Limb (tissue), 2 donors: ENCODE results near the gene UTS2.

Experiments used
- DNase-seq, 2 donors: peaks; one replicate each; pipeline ENCODE4 v3.0.0-alpha.2; 2016; ENCODE audit errors: extremely low spot score in 2 of 2

The UTS2 gene

DNA sequence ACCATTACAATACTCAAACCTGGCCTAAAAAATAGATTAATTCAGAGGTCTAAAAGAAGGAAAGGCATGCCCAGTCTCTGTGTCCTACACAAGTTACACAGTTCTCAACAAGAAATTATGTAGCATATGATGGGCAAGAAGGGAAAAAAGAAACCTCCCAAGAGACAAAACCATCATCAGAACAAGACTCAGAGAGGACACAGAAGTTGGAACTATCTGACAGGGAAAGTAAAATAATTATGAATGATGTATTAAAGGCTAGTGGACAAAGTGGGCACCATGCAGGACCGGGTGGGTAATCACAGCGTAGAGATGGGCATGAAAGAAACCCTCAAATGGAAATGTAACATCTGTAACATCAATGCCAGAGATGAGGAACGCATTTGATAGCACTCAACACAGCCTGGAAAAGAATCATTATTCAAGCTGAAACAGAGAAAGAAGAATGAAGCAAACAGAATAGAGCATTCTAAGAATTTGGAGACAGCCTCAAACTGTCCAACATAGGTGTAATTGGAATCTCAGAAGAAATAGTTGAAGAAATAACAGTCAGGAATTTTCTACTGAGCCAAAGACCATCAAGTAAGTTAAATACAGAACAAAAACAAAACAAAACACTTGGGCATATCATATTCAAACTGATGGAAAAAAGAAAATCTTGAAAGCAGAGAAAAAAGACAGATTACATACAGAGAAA lies 39.0 kb downstream of the UTS2 start:
- no peak for DNase-seq

DNA sequence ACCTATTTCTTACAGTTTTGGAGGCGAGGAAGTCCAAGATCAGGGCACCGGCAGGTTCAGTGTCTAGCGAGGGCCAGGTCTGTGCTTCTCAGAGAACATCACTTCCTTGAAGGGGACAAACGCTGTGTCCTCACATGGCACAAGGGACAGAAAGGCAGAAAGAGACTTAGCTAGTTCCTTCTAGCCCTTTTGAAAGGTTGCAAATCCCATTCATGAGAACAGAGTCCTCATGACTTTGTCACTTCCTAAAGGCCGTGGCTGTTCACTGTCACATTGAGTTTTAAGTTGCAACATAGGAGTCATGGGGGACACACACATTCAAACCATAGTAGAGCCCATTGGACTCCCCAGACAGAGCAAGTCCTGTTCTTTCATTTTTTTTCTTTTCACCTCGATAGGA lies 41.4 kb downstream of the UTS2 start:
- no peak for DNase-seq

DNA sequence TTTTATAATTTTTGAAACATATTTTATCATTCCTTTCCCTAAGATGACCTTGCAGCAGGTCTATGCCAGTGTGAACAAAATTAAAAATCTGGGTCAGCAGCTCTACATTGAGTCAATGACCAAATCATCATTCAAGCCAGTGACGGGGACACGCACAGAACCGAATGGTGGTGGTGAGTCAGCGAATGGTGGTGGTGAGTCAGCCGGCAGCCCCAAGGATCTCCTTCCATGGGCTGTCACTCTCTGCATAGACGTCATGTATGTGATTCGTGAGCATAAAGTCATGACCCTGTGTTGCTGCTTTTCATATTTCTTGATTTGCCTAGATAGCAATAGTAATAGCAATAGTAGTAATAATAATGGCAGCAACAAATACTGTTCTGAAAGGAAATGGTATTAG lies 42.5 kb downstream of the UTS2 start:
- no peak for DNase-seq

DNA sequence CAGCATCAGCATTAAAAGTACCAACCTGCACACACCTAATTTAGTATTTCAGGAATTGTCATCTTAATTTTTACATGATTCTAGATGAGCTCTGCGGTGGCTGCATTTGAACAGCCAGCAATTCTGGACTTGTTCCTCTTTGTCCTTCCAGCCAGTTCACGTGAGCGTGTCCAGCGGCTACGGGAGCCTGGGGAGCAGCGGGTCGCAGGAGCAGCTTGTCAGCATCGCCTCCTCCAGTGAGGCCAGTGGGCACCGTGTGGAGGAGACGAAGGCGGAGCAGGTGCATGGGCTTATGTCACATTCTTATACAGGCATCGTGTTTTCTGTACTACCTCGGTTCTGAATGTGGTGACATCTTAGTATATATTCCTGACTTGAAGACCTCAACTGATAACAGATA lies 43.1 kb downstream of the UTS2 start:
- DNase-seq = no peak

DNA sequence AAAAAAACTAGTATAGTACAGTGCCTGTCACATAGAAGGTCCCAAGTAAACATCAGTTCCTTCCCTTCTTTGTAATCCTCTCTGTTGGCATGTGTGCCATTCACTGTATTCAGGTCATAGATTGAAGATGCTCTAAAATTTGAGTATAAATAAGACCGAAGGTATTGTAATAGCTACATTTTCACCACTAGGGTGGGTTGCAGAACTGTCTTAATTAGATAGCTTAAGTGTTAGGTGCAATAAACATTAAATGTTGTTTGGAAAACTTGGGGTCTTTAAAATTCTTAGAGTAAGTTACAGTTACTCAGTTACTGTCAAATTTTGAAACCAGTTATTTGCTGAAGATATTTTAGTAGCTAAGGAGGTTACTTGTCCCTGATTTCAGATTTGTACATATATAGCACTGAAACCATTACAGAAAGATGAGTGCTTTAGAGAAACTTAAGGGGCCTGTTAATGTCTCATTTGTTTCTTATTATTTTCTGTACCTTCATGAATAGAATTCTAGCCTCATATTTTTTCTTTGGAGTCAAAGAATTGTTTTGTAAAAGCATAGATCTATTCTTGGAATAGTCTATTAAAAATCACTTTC lies 44.5 kb downstream of the UTS2 start:
- no peak for DNase-seq

DNA sequence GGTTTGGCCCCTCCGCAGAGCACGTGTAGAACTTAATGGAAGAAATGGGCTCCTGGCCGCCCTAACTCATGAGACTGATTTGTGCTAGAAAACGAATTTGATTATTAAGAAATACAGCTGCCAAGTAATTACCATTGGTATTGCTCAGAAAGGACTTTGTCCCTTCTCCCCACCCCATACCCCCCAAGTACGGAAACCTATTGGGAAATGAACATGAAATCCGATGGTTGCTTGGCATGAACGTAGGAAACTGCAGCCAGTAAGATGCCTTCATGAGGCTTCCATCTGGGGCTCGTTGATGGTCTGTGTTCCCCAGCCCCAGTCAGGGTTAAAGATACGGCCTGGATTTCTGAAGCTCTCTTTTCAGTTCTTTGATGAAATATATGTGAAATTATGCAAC lies 47.4 kb downstream of the UTS2 start:
- no peak for DNase-seq
